Tibial artery (tissue), 4 donors: ENCODE results near the gene MAP7D2.

Experiments
- DNase-seq, 2 donors: peaks; one replicate each; pipeline ENCODE4 v3.0.0-alpha.2; 2019
- H3K27ac ChIP-seq, 2 donors: fragments of 200-600 bp; sonication (generic) in 1 of 2; 1 replicate in 1 of 2; 2 replicates in 1 of 2; pipeline ENCODE4 v1.5.1; 2018 to 2019; ENCODE audit warnings: mild to moderate bottlenecking in 1 of 2
- H3K27me3 ChIP-seq, 2 donors: fragments of 200-600 bp; sonication (generic) in 1 of 2; one replicate each; pipeline versions ENCODE4 v1.5.1 to v1.6.0; 2016 to 2019
- H3K36me3 ChIP-seq, 3 donors: fragments of 200-600 bp; sonication (generic) in 2 of 3; one replicate each; pipeline ENCODE4 v1.5.1; 2016 to 2019; ENCODE audit warnings: mild to moderate bottlenecking in 2 of 3
- H3K4me1 ChIP-seq, 4 donors: fragments of 200-600 bp; sonication (generic) in 2 of 4; 1 replicate in 3 of 4; 2 replicates in 1 of 4; pipeline ENCODE4 v1.5.1; 2016 to 2019
- H3K4me3 ChIP-seq, 2 donors: fragments of 200-600 bp; sonication (generic) in 1 of 2; 1 replicate in 1 of 2; 2 replicates in 1 of 2; pipeline ENCODE4 v1.5.1; 2018 to 2019; ENCODE audit warnings: mild to moderate bottlenecking in 2 of 2
- H3K9me3 ChIP-seq, 3 donors: fragments of 200-600 bp; sonication (generic) in 1 of 3; one replicate each; pipeline ENCODE4 v1.5.1; 2016 to 2019
- CTCF ChIP-seq, 2 experiments: fragments of 200-600 bp in 1 of 2; fragments of 450-650 bp in 1 of 2; IDR thresholded peaks; one replicate each; pipeline ENCODE4 v1.5.1; 2017 to 2019; ENCODE audit warnings: antibody characterized with exemption in 2 of 2, mild to moderate bottlenecking in 1 of 2, moderate library complexity in 1 of 2
- intact Hi-C: fragments of 100-400 bp; cut with DNase I; formaldehyde crosslinking; loops from one replicate; pipeline ENCODE4 v1.15.0; 2023; ENCODE audit warnings: low total_unique reads

Gene MAP7D2

DNA sequence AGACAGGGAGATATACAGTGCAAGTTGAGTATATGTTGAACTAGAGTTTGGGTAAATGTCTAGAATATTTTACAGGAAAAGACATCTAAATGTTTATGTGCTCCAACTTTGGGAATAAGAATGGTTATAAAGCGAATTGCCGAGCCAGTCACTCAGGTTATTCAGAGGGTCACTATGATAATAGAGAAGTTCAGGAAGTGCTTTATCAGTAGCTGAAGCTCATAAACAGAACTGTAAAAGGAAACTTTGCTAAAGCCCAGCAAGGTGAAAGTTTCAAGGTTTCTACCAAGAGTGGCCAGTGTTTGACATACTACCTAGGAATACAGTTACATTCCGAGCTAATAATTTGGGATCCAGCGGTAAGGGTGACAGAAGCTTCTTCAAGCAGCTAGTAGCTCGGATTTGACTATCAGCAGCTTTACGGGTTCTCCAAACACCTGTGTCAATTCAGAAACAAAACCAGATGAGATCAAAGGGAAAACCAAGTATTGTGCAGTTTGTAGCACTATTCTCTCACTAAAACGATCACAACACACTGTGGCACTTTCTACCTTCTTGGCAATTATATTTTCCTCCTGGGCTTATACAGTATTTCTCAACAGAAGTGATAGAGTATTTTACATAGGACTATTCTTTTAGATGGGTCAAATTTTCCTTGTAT lies 108.6 kb downstream of the MAP7D2 start:
- DNase-seq: no peak
- intact Hi-C loops: no loop called here
- TF ChIP-seq CTCF (IDR thresholded peaks at IDR 0.05): no peak
- Histone ChIP-seq H3K9me3 (no peaks in the 10 kb centered on the region), H3K4me3 (no peak overlapping the region), H3K27me3 (no peaks in the 10 kb centered on the region), H3K4me1 (no peaks in the 10 kb centered on the region), H3K27ac (no peak overlapping the region), H3K36me3 (no peaks in the 10 kb centered on the region)

GRCh38 chrX:20005883-20006282 lies 110.8 kb downstream of the MAP7D2 start:
- no peak for TF ChIP-seq CTCF (IDR thresholded peaks at IDR 0.05)
- Histone ChIP-seq H3K36me3 (no peaks in the 10 kb centered on the region), H3K9me3 (no peaks in the 10 kb centered on the region), H3K27me3 (no peaks in the 10 kb centered on the region), H3K4me3 (no peak overlapping the region), H3K4me1 (no peaks in the 10 kb centered on the region), H3K27ac (no peak overlapping the region)
- intact Hi-C loops: no loop called here
- no peak for DNase-seq

DNA sequence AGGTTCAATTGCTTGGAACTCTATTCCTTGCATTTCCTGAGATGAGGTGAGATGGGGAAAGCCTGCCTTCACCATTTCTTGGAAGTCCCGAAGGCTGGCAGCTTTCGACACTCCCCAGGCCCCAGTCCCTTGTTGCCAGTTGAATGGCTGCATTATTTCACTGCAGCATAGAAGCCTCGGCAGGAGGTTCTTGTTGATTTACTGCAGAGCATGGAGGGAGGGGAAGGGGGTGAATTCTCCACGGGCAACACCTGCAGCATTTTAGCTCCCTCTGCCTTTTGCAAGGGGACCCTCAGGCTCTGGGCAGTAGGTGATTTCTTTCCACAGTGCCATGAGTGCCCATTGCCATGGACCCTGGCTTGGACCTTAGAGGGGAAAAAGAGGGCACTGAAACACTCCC lies 115.1 kb downstream of the MAP7D2 start:
- Histone ChIP-seq H3K9me3 (no peaks in the 10 kb centered on the region), H3K27me3 (no peaks in the 10 kb centered on the region), H3K4me3 (no peak overlapping the region), H3K4me1 (no peaks in the 10 kb centered on the region), H3K36me3 (no peaks in the 10 kb centered on the region), H3K27ac (no peak overlapping the region)
- intact Hi-C loops: no loop called here
- TF ChIP-seq CTCF (IDR thresholded peaks at IDR 0.05): no peak
- no peak for DNase-seq

GRCh38 chrX:19991350-19991718 lies 125.4 kb downstream of the MAP7D2 start:
- Histone ChIP-seq H3K27ac (peak overlapping the region; percentile 70 to 80), H3K36me3 (no peaks in the 10 kb centered on the region), H3K4me3 (peak overlapping the region; percentile 83 to 86), H3K4me1 (no peaks in the 10 kb centered on the region), H3K9me3 (no peaks in the 10 kb centered on the region), H3K27me3 (no peaks in the 10 kb centered on the region)
- no peak for DNase-seq
- intact Hi-C loops: no loop called here
- TF ChIP-seq CTCF (IDR thresholded peaks at IDR 0.05): no peak

DNA sequence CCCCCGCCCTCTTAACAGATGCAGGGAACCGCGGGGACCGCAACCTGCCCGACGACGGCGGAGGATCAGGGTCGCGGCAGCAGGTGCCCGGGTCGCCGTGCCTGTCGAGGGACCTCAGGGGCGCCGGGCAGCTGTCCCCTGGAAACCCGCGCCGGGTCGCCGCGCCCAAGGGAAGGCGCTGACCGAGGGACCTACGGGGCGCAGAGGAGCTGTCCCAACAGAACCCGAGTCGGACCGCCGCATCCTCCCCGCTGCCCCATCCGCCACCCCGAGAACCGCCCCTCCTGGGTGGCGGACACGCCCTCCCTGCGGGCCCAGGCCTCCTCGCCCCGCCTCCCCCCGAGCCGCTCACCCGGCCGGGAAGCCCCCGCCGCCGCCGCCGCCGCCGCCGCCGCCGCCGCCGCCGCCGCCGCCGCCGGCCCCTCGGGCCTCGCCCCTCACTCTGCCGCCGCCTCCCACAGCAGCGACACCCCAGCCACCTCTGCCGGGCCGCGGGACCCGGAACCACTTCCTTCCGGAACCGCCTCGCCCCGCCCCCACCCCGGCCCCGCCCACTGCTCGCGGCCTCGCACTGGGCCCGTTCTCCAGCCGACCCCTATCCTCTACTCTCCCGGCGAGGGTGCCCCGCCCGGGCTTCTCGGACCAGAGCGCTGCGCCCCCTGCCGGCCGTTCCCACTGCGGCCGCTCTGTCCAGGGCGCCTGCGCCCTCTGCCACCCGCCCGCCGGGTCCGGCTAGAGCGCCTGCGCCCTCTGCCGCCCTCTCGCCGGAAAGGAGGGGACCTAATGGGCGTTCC lies 126.0 kb downstream of the MAP7D2 start, which contains the start of gene BCLAF3:
TSS of gene BCLAF3 (minus strand) at position 506 of the 794 bp plus-strand sequence. CDS start 20,797 bp downstream, outside the sequence.
- Histone ChIP-seq H3K27ac (peak within 1 kb of the TSS; percentile 70 to 80), H3K4me3 (peak within 1 kb of the TSS; percentile 83 to 86), H3K4me1 (no peaks in the 10 kb centered on the region), H3K36me3 (no peaks in the 10 kb centered on the region), H3K27me3 (no peaks in the 10 kb centered on the region), H3K9me3 (no peaks in the 10 kb centered on the region)
- intact Hi-C loops: no loop called here
- TF ChIP-seq CTCF (IDR thresholded peaks at IDR 0.05): peak; percentile 76 to 78
- peak; percentile 84 to 92 for DNase-seq
